Thymus (tissue), 11 donors: ENCODE results near the gene ERF. TPM values are rescaled to one million over a fixed set of nuclear protein-coding genes. Genes with fewer than 3 reads are reported as not detected.
A peak's percentile ranks its signal among the peaks of the same experiment; 100 is the strongest.

Experiments
- DNase-seq, 9 donors: peaks; one replicate each; pipeline ENCODE4 v3.0.0-alpha.2; 2013; ENCODE audit warnings: low spot score in 9 of 9, low read depth in 6 of 9, missing footprints in 1 of 9
- H3K27ac ChIP-seq, 2 donors: one replicate each; pipeline ENCODE4 v1.5.1; 2013; ENCODE audit warnings: control low read depth in 1 of 2, low read depth in 1 of 2, low read length in 1 of 2, mild to moderate bottlenecking in 1 of 2, moderate library complexity in 1 of 2
- H3K27me3 ChIP-seq, 2 donors: one replicate each; pipeline ENCODE4 v1.5.1; 2013; ENCODE audit warnings: low read length in 1 of 2; ENCODE audit not compliant: control insufficient read depth in 2 of 2, insufficient read depth in 1 of 2
- H3K36me3 ChIP-seq, 2 donors: one replicate each; pipeline ENCODE4 v1.5.1; 2013; ENCODE audit warnings: low read length in 1 of 2, mild to moderate bottlenecking in 1 of 2, moderate library complexity in 1 of 2; ENCODE audit not compliant: control insufficient read depth in 2 of 2, insufficient read depth in 2 of 2
- H3K4me1 ChIP-seq, 2 donors: one replicate each; pipeline ENCODE4 v1.5.1; 2013; ENCODE audit warnings: low read length in 2 of 2; ENCODE audit not compliant: control insufficient read depth in 2 of 2, insufficient read depth in 2 of 2
- H3K4me3 ChIP-seq, 2 donors: one replicate each; pipeline ENCODE4 v1.5.1; 2013; ENCODE audit warnings: low read length in 2 of 2, control low read depth in 1 of 2, mild to moderate bottlenecking in 1 of 2
- H3K9me3 ChIP-seq, 2 donors: one replicate each; pipeline ENCODE4 v1.5.1; 2013; ENCODE audit warnings: low read length in 1 of 2, mild to moderate bottlenecking in 1 of 2; ENCODE audit not compliant: control insufficient read depth in 2 of 2, insufficient read depth in 1 of 2
- WGBS: extraction: QIAGEN DNeasy Blood & Tissue Kit; methylation state at CpG from one replicate; pipeline ENCODE4 v1.1.7; 2013; 5-methylcytosine and 5-hydroxymethylcytosine counted together
- polyA plus RNA-seq: library from polyadenylated mRNA; stranded (reverse); fragments of 200-250 nt; gene quantifications from one replicate; pipeline ENCODE4 v1.2.3, GENCODE V29; 2013
- total RNA-seq: library from RNA; stranded (reverse); fragments of 120-200 nt; gene quantifications from one replicate; pipeline ENCODE4 v1.2.4, GENCODE V29; 2013
- donor health status: healthy.

Gene ERF
- total and polyA plus RNA-seq, 2 donors, result 12.1 to 53.7 TPM

DNA sequence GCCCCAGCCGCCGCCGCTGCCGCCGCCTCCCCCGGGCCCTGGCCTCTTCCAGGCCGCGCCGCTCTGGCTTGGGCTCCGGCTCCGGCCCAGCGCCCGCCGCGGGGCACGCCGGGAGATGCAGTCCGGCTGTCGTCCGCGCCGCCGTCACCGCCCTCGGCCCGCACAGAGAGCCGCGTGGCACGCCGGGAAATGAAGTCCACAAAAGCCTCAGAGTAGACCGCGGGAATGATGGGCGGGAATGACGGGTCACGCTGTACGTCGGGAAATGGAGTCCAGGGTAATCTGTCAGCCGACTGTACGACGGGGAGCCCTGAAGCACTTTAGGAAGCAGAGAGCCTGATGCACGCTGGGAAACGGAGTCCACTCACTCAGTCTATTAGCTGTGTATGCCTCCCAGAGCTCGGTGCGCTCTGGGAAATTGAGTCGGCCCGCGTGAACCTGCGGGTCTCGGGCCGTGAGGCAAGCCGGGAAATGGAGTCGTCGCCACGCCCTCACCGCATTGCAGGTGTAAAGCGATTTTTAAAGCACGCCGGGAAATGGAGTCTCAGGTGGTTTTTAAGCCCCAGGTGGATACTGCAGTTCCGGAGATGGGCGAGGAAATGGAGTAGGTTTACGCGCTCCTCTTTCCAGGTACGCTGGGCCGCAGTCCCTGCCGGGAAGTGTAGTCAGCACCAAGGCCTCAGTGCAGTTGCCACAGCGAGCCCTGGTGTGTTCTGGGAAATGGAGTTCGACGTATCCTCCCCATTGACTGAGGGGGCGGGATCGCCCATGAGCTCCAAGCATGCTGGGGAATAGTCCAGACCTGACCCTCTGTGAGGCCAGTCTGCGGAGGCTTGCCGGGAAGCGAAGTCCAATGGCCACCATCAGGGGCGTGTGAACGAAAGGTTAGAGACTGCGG, 12.2 kb downstream of the ERF start, which contains the start of gene GSK3A:
GSK3A (minus strand) TSS at position 91 of the 898 bp plus-strand sequence. CDS start 137 bp downstream, outside the sequence.
- WGBS, result under 1% methylated on average over 76 of the region's 76 CpGs
- Histone ChIP-seq H3K27ac (peak within 1 kb of the TSS; percentile 92 to 95), H3K36me3 (peaks cover 9 to 18% of the 10 kb centered on the region in 2 donors), H3K4me1 (peaks cover 15 to 57% of the 10 kb centered on the region in 2 donors), H3K4me3 (peak within 1 kb of the TSS; percentile 79 to 93), H3K9me3 (no peaks in the 10 kb centered on the region), H3K27me3 (no peaks in the 10 kb centered on the region)
- DNase-seq, result peak; percentile 97 to 99 (median 98)

DNA sequence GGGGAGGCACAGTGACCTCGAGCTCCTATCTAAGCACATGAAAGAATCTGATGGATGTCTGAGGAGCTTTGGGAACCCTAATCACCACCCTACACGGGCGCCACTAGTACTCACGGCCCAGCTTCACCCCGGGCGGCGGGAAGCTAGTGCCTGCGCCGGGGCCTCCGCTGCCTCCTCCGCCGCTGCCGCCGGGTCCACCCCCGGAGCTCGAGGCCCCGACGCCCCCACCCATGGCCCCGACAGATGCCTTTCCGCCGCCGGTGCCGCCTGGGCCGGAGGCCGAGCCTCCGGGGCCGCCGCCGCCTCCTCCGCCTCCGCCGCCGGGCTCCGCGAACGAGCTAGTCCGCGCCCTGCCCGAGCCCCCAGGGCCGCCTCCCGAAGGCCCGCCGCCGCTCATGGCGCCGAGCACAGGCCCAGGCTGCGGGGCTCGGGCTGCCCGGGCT, 12.8 kb downstream of the ERF start:
- H3K9me3 ChIP-seq, result no peaks in the 10 kb centered on the region
- H3K27me3 ChIP-seq, result no peaks in the 10 kb centered on the region
- H3K36me3 ChIP-seq, result peaks cover 9 to 21% of the 10 kb centered on the region in 2 donors
- peak overlapping the region; percentile 68 to 93 for H3K4me3 ChIP-seq
- H3K4me1 ChIP-seq, result peaks cover 15 to 54% of the 10 kb centered on the region in 2 donors
- H3K27ac ChIP-seq, result peak overlapping the region in 1 of 2 donors; percentile 92
- DNase-seq, result peak in 1 of 9 donors; percentile 36
- under 1% methylated on average over 49 of the region's 49 CpGs for WGBS

DNA sequence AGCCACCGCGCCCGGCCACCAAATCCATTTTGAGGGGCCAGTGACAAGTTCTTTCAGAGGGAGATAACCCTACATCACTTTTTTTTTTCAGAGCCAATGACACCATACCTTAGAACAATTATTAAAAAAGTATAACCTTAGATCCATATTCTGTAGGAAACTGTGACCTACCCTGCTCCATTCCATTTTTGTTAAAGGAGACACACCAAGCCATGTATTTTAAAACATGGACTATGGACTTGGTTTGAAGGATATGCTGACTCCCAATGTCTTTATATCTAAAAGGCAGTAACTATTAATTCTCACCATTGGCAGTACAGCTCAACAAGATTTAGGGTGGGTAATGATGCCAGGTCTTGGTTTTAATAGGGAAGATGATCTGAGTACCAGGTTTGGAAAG, 13.6 kb downstream of the ERF start:
- peaks cover 15 to 46% of the 10 kb centered on the region in 2 donors for H3K4me1 ChIP-seq
- no peaks in the 10 kb centered on the region for H3K27me3 ChIP-seq
- H3K9me3 ChIP-seq, result no peaks in the 10 kb centered on the region
- no peak overlapping the region for H3K27ac ChIP-seq
- H3K4me3 ChIP-seq, result peak overlapping the region; percentile 68 to 93
- WGBS, result 97% methylated on average over 3 of the region's 3 CpGs
- H3K36me3 ChIP-seq, result peaks cover 17 to 28% of the 10 kb centered on the region in 2 donors
- DNase-seq, result no peak

DNA sequence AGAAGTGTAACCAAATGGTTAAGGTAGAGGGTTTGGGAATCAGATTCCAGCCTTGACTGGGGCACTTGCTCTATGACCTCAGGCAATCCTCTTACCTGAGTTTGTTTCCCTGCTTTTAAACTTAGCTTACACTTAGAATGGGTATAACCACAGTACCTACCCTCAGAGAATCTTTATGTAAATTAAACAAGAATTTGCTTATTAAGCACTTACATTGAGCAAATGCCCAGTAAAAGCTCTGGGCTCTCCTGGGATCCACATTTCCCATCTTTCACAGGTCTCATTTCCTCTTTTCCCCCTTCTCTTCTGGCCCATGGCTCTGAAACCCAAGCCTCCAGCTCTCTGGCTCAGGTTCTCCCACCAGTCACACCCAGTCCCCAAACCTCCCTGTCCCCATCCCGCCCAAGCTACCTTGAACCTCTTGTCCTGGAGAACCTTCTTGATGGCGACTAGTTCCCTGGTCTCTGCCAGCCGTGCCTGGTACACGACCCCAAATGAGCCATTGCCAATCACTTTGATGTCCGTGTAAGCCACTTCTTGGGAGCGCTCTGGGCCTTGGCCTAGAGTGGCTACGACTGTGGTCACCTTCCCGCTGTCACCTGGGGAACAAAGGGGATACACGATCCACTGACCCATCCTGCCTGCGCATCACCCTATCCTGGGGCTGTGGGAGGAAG, 15.2 kb downstream of the ERF start:
- Histone ChIP-seq H3K27ac (no peak overlapping the region), H3K4me1 (peaks cover 12 to 30% of the 10 kb centered on the region in 2 donors), H3K36me3 (peaks cover 32 to 41% of the 10 kb centered on the region in 2 donors)

DNA sequence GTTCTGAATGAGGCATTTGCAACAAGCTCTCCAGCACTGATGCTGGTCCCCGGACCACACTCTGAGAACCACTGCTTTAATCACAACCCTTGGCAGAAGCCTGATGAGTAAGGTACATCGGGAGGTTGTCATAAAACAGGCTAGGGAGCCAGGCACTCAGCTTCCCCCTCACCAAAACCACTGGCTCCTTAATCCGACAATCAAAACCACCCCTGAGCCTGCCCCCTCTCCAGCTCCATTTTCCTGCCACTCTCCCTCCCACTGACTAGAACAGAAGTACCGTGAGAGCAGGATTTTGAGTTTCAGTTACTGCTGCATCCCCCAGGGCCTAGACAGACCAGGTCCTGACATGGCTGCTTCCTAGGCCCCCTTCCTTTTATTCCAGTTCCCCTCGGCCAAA, 19.7 kb downstream of the ERF start:
- H3K36me3 ChIP-seq, result peaks cover 76 to 80% of the 10 kb centered on the region in 2 donors
- no peaks in the 10 kb centered on the region for H3K27me3 ChIP-seq
- WGBS, result over 99% methylated on average over 5 of the region's 5 CpGs

More for the DNA sequence above, 15.2 kb downstream of the ERF start:
- no peak overlapping the region for H3K4me3 ChIP-seq
- H3K9me3 ChIP-seq, result no peaks in the 10 kb centered on the region
- DNase-seq, result no peak
- no peaks in the 10 kb centered on the region for H3K27me3 ChIP-seq
- 98% methylated on average over 10 of the region's 10 CpGs for WGBS

DNA sequence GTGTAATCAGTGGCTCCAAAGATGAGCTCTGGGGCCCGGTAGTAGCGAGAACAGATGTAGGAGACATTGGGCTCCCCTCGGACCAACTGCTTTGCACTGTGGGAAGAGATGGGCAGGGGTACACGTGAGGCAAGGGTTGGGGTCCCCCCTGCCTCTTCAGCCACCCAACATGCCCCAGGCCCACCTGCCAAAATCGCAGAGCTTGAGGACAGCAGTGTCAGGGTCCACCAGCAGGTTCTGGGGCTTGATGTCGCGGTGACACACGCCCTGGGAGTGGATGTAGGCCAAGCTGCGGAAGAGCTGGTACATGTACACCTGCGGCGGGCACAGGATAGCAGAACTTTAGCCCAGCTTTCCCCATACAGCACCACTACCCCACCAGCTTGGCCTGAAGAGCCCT, 20.6 kb downstream of the ERF start:
- no peaks in the 10 kb centered on the region for H3K4me1 ChIP-seq
- no peak overlapping the region for H3K27ac ChIP-seq
- H3K27me3 ChIP-seq, result no peaks in the 10 kb centered on the region
- DNase-seq, result no peak
- H3K4me3 ChIP-seq, result no peak overlapping the region
- no peaks in the 10 kb centered on the region for H3K9me3 ChIP-seq
- WGBS, result 99% methylated on average over 11 of the region's 11 CpGs
- peaks cover 80 to 81% of the 10 kb centered on the region in 2 donors for H3K36me3 ChIP-seq

More for the DNA sequence above, 19.7 kb downstream of the ERF start:
- Histone ChIP-seq H3K4me3 (no peak overlapping the region), H3K27ac (peak overlapping the region in 1 of 2 donors; percentile 11), H3K9me3 (no peaks in the 10 kb centered on the region), H3K4me1 (no peaks in the 10 kb centered on the region)
- no peak for DNase-seq

DNA sequence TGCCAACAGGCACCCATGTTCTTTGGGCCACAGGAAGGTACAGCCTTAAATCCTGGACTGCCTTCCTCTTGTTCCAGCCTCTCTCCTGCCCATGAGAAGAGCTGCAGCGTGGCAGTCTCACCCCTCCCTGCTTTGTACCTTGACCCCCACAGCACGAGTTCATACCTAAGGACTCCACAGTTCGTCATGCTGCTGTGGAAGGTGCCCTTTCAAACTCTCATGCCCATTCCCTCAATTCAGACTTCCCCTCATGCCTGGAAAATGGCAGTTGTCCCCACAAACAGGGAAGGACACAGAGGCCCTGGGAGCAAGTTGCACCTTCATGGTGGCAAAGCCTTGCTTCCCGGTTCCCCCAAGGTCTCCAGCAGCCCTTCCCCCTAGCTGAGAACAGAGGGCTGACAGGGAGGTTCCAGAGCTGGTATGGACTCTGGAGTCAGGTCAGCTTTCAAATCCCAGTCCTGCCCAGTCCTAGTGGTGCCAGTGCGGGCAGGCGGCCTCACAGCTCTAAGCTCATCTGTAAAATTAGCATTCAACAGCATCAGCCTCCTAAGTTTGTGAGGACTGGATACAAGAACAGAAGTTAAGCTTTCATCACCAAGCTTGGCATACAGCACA, 21.1 kb downstream of the ERF start:
- DNase-seq, result no peak
- 97% methylated on average over 6 of the region's 6 CpGs for WGBS
- Histone ChIP-seq H3K27me3 (no peaks in the 10 kb centered on the region), H3K36me3 (peaks cover 78 to 81% of the 10 kb centered on the region in 2 donors), H3K4me3 (no peak overlapping the region), H3K27ac (no peak overlapping the region), H3K9me3 (no peaks in the 10 kb centered on the region), H3K4me1 (no peaks in the 10 kb centered on the region)

DNA sequence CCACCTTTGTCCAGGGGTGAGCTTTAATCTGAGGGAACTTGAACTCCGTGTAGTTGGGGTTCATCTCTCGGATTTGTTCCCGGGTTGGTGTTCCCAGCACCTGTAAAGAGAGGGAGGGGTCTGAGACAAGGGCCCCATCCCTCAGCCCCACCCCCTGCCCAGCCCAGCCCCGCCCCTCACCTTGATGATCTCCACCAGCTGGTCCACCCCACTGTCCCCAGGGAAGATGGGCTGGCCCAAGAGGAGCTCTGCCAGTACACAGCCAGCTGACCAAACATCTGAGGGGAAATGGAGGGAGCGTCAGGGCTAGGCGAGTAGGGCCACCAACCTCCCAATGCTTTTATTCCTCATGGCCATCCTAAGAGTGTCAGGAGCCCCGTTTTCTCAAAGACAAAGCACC, 21.8 kb downstream of the ERF start:
- over 99% methylated on average over 7 of the region's 7 CpGs for WGBS
- H3K4me1 ChIP-seq, result no peaks in the 10 kb centered on the region
- DNase-seq, result no peak
- no peaks in the 10 kb centered on the region for H3K9me3 ChIP-seq
- H3K4me3 ChIP-seq, result no peak overlapping the region
- peaks cover 83 to 84% of the 10 kb centered on the region in 2 donors for H3K36me3 ChIP-seq
- no peaks in the 10 kb centered on the region for H3K27me3 ChIP-seq
- H3K27ac ChIP-seq, result no peak overlapping the region
